ENCODE measurements around the gene TRMT2A.

The TRMT2A gene

DNA sequence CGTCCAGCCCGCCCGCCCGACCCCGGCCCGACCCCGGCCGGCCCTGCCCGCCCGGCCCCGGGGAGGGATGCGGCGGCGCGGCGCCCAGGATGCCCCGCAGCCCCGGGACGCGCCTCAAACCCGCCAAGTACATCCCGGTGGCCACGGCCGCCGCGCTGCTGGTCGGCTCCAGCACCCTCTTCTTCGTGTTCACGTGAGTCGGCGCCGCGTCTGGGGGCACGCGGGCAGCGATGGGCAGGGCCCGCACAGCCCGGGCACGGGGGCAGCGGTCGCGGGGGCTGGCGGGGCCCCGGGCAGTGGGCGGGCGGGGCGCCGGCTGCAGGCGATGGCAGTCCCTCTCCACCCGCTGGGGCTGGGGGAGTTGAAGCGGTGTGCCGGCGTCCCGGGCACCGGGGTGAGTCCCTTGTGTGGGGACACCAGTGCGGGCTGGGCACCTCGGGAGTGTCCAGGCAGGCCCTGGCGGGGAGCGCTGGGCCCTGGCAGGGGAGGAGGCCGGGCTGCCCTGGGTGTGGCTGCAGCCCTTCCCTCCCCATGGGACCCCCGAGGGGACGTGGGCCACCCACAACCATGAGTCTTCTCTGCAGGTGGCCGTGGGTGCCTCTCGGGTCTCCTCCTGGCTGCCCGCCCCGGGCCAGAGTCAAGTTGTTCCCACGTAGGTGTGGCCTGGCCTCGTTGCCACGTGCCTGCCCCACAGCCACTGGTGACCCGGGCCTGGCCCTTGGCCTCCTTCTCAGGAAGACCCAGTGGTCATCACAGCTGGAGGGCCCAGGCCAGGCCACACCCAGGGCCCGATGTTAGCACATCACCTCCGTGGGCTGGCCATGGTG lies 15.0 kb upstream of the TRMT2A start:
- H3K9ac ChIP-seq (ENCODE audit: low read length) = peak overlapping the region; percentile 65; the same call in 1 of the 2 replicates
- H3K4me3 ChIP-seq (ENCODE audit: low read length) = peak overlapping the region; percentile 73
- no peaks in the 10 kb centered on the region for H4K20me1 ChIP-seq (ENCODE audit: insufficient read depth, low read length)
- H3F3A ChIP-seq (ENCODE audit: insufficient read depth, low read length) = peaks cover 36% of the 10 kb centered on the region
- H3K9me2 ChIP-seq (replicated peaks; ENCODE audit: insufficient read depth, low read length) = no peaks in the 10 kb centered on the region
- DNase-seq = no peak
- H3K79me2 ChIP-seq (ENCODE audit: low read length) = peaks cover 15% of the 10 kb centered on the region
- TF ChIP-seq, protein P1, sequence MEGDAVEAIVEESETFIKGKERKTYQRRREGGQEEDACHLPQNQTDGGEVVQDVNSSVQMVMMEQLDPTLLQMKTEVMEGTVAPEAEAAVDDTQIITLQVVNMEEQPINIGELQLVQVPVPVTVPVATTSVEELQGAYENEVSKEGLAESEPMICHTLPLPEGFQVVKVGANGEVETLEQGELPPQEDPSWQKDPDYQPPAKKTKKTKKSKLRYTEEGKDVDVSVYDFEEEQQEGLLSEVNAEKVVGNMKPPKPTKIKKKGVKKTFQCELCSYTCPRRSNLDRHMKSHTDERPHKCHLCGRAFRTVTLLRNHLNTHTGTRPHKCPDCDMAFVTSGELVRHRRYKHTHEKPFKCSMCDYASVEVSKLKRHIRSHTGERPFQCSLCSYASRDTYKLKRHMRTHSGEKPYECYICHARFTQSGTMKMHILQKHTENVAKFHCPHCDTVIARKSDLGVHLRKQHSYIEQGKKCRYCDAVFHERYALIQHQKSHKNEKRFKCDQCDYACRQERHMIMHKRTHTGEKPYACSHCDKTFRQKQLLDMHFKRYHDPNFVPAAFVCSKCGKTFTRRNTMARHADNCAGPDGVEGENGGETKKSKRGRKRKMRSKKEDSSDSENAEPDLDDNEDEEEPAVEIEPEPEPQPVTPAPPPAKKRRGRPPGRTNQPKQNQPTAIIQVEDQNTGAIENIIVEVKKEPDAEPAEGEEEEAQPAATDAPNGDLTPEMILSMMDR (IDR thresholded peaks at IDR 0.05; ENCODE audit: low read length) = no peak
- TF ChIP-seq EZH2 (optimal IDR thresholded peaks at IDR 0.05; ENCODE audit: low read depth, low read length) (no peak), EZH2phosphoT487 (IDR thresholded peaks at IDR 0.05; ENCODE audit: low read length) (no peak)
- peak overlapping the region; percentile 69 for H2AFZ ChIP-seq (ENCODE audit: low read length)
- H3K9me3 ChIP-seq (replicated peaks; ENCODE audit: insufficient read depth, low read length) = no peaks in the 10 kb centered on the region
- H3K36me3 ChIP-seq (replicated peaks; ENCODE audit: insufficient read depth, low read length) = no peaks in the 10 kb centered on the region
- no peak overlapping the region for H3K27ac ChIP-seq (ENCODE audit: low read length)
- peak overlapping the region; percentile 97 for H3K4me2 ChIP-seq (ENCODE audit: low read depth, low read length)
- H3K4me1 ChIP-seq (ENCODE audit: low read length) = 0 out of 2 replicates have a peak, but pooled peaks cover 3% of the 10 kb centered on the region
- no peaks in the 10 kb centered on the region for H3K27me3 ChIP-seq (replicated peaks; ENCODE audit: insufficient read depth, low read length)

DNA sequence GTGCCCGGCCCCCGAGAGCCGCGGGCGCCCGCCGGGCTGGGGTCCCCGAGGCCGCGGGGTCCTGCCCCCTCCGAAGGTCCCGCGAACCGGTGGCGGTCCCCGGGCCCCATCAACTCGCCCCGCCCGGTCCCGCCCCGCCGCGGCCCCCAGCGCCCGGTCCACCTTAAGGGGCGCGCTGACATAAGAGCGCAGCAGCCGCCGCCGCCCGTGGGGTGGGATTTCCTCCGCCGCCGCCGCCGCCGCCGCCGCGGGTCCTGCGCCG lies 14.5 kb upstream of the TRMT2A start, which contains the start of gene ZDHHC8:
TSS of gene ZDHHC8 (plus strand) at position 208 of the 262 bp plus-strand sequence. CDS start 144 bp downstream, outside the sequence.
- no peak for TF ChIP-seq EZH2 (optimal IDR thresholded peaks at IDR 0.05; ENCODE audit: low read depth, low read length)
- TF ChIP-seq, protein P1 (IDR thresholded peaks at IDR 0.05; ENCODE audit: low read length) = no peak
- no peak for TF ChIP-seq EZH2phosphoT487 (IDR thresholded peaks at IDR 0.05; ENCODE audit: low read length)
- no peak within 1 kb of the TSS for H3K27ac ChIP-seq (ENCODE audit: low read length)
- DNase-seq = no peak

DNA sequence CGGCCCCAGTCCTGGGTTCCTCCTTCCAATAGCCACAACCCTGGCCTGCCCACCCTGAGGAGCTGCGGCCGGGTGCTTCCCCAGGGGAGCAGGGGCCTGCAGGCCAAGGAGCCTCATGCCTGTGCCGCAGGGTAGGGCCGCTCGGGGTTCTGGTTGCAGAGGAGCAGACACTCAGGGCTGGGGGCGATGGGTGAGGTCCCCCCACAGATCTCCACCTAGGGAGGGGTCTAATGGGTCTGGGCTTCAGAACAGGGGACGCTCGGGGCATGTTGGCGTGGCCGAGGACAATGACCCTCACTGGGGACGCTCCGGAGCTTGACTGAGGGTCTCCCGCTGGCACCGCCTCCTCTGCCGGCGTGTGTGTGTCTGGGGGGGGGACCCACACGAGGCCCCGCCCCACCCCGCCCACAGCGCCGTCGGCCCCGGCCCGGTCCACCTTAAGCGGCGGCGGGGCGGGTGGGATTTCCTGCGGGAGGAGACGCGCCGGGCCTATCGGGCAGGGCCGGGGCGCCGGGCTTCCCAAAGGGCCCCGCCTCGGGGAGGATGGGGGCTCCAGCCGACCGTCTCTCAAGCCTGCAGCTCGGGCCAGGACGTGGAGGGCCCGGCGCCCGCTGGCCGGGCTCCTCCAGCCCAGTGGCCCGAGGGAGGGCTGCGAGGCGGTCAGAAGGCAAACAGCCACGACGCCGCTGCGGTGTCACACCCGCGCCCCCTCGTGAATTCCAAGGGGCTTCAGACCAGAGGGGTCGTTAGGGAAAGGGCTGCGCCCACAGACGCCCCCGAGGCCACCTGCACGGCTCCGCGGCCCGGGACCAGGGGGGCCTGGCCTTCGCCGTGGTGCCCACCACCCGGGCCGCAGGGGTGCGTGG lies 13.9 kb upstream of the TRMT2A start:
- Histone ChIP-seq H3K27me3 (replicated peaks; ENCODE audit: insufficient read depth, low read length) (no peaks in the 10 kb centered on the region), H3K27ac (ENCODE audit: low read length) (no peak overlapping the region), H3K9ac (ENCODE audit: low read length) (peak overlapping the region; percentile 52; the same call in 1 of the 2 replicates), H3K4me2 (ENCODE audit: low read depth, low read length) (peak overlapping the region; percentile 74), H3K36me3 (replicated peaks; ENCODE audit: insufficient read depth, low read length) (no peaks in the 10 kb centered on the region; the same call in 1 of the 2 replicates), H4K20me1 (ENCODE audit: insufficient read depth, low read length) (no peaks in the 10 kb centered on the region), H3F3A (ENCODE audit: insufficient read depth, low read length) (peaks cover 36% of the 10 kb centered on the region), H3K79me2 (ENCODE audit: low read length) (peaks cover 15% of the 10 kb centered on the region), H3K4me3 (ENCODE audit: low read length) (peak overlapping the region; percentile 72), H2AFZ (ENCODE audit: low read length) (peak overlapping the region; percentile 87; the same call in 1 of the 2 replicates), H3K9me3 (replicated peaks; ENCODE audit: insufficient read depth, low read length) (no peaks in the 10 kb centered on the region), H3K4me1 (ENCODE audit: low read length) (0 out of 2 replicates have a peak, but pooled peaks cover 3% of the 10 kb centered on the region), H3K9me2 (replicated peaks; ENCODE audit: insufficient read depth, low read length) (no peaks in the 10 kb centered on the region)
- peak; percentile 69 for DNase-seq
- TF ChIP-seq, protein P1 (IDR thresholded peaks at IDR 0.05; ENCODE audit: low read length) = no peak
- TF ChIP-seq EZH2 (optimal IDR thresholded peaks at IDR 0.05; ENCODE audit: low read depth, low read length) = no peak
- TF ChIP-seq EZH2phosphoT487 (IDR thresholded peaks at IDR 0.05; ENCODE audit: low read length) = no peak

More for the DNA sequence above, 14.5 kb upstream of the TRMT2A start, which contains the start of gene ZDHHC8:
- 0 out of 2 replicates have a peak, but pooled peaks cover 3% of the 10 kb centered on the region for H3K4me1 ChIP-seq (ENCODE audit: low read length)
- peak within 1 kb of the TSS; percentile 73 for H3K4me3 ChIP-seq (ENCODE audit: low read length)
- H3K27me3 ChIP-seq (replicated peaks; ENCODE audit: insufficient read depth, low read length) = no peaks in the 10 kb centered on the region
- H3K9me2 ChIP-seq (replicated peaks; ENCODE audit: insufficient read depth, low read length) = no peaks in the 10 kb centered on the region
- H3K9ac ChIP-seq (ENCODE audit: low read length) = peak within 1 kb of the TSS; percentile 65; the same call in 1 of the 2 replicates
- no peaks in the 10 kb centered on the region for H4K20me1 ChIP-seq (ENCODE audit: insufficient read depth, low read length)
- no peaks in the 10 kb centered on the region for H3K36me3 ChIP-seq (replicated peaks; ENCODE audit: insufficient read depth, low read length)
- H3K4me2 ChIP-seq (ENCODE audit: low read depth, low read length) = peak within 1 kb of the TSS; percentile 97
- peaks cover 36% of the 10 kb centered on the region for H3F3A ChIP-seq (ENCODE audit: insufficient read depth, low read length)
- H2AFZ ChIP-seq (ENCODE audit: low read length) = peak within 1 kb of the TSS; percentile 87
- H3K79me2 ChIP-seq (ENCODE audit: low read length) = peaks cover 15% of the 10 kb centered on the region
- no peaks in the 10 kb centered on the region for H3K9me3 ChIP-seq (replicated peaks; ENCODE audit: insufficient read depth, low read length)
